Stomach (tissue), 4 donors: Measurements from ENCODE around the gene ANKRD40.

ENCODE experiments used
- POLR2AphosphoS5 ChIP-seq, 3 donors: sonication (generic); formaldehyde crosslinking; IDR thresholded peaks; one replicate each; pipeline ENCODE4 v1.6.1; 2016; ENCODE audit warnings: antibody characterized with exemption in 3 of 3
- TF ChIP-seq, protein P1 (sequence below), 7 experiments: fragments of 450-650 bp in 4 of 7; fragments of 200-600 bp in 3 of 7; sonication (generic) in 3 of 7; IDR thresholded peaks; one replicate each; pipeline ENCODE4 v1.5.1; 2016 to 2019; ENCODE audit warnings: antibody characterized with exemption in 7 of 7, control low read depth in 2 of 7, mild to moderate bottlenecking in 1 of 7

DNA sequence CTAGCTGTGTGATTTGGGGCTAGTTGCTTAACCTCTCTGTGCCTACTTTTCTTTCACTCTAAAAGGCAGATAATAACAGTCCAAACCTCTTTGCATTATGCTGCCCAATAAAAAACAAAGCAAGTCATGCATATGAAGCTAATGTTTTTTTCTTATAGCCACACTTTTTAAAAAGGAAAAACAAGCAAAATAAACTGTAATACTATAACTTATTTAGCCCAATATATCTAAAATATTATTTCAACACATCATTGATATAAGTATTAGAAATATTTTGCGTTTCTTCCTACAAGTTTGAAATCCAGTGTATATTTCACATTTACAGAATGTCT, 22.4 kb downstream of the ANKRD40 start:
- TF ChIP-seq, protein P1, sequence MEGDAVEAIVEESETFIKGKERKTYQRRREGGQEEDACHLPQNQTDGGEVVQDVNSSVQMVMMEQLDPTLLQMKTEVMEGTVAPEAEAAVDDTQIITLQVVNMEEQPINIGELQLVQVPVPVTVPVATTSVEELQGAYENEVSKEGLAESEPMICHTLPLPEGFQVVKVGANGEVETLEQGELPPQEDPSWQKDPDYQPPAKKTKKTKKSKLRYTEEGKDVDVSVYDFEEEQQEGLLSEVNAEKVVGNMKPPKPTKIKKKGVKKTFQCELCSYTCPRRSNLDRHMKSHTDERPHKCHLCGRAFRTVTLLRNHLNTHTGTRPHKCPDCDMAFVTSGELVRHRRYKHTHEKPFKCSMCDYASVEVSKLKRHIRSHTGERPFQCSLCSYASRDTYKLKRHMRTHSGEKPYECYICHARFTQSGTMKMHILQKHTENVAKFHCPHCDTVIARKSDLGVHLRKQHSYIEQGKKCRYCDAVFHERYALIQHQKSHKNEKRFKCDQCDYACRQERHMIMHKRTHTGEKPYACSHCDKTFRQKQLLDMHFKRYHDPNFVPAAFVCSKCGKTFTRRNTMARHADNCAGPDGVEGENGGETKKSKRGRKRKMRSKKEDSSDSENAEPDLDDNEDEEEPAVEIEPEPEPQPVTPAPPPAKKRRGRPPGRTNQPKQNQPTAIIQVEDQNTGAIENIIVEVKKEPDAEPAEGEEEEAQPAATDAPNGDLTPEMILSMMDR (IDR thresholded peaks at IDR 0.05), result no peak
- TF ChIP-seq POLR2AphosphoS5 (IDR thresholded peaks at IDR 0.05), result no peak
